Liver (tissue), 9 donors: Measurements from ENCODE around the gene ZNF134. TPM values are rescaled to one million over a fixed set of nuclear protein-coding genes. Genes with fewer than 3 reads are reported as not detected.

ENCODE experiments used
- DNase-seq: peaks from one replicate; pipeline ENCODE4 v3.0.0-alpha.2; 2017; ENCODE audit warnings: low spot score
- H3K27ac ChIP-seq, 2 donors: one replicate each; pipeline ENCODE4 v1.7.0; 2013; ENCODE audit warnings: inconsistent platforms in 2 of 2, low read length in 2 of 2, control low read depth in 1 of 2, low read depth in 1 of 2, mild to moderate bottlenecking in 1 of 2
- H3K27me3 ChIP-seq, 4 donors: one replicate each; pipeline versions ENCODE4 v1.6.1 to v1.7.0; 2013; ENCODE audit warnings: low read length in 3 of 4, inconsistent platforms in 1 of 4, mild to moderate bottlenecking in 1 of 4, moderate library complexity in 1 of 4; ENCODE audit not compliant: control insufficient read depth in 4 of 4, insufficient read depth in 4 of 4
- H3K36me3 ChIP-seq, 4 donors: one replicate each; pipeline versions ENCODE4 v1.6.1 to v1.7.0; 2013; ENCODE audit warnings: low read length in 3 of 4, mild to moderate bottlenecking in 3 of 4, low read depth in 1 of 4, moderate library complexity in 1 of 4; ENCODE audit not compliant: control insufficient read depth in 4 of 4, insufficient read depth in 3 of 4
- H3K4me1 ChIP-seq, 4 donors: one replicate each; pipeline versions ENCODE4 v1.6.1 to v1.7.0; 2013; ENCODE audit warnings: low read length in 3 of 4, mild to moderate bottlenecking in 3 of 4, moderate library complexity in 1 of 4; ENCODE audit not compliant: control insufficient read depth in 4 of 4, insufficient read depth in 4 of 4
- H3K4me3 ChIP-seq, 3 donors: one replicate each; pipeline versions ENCODE4 v1.6.1 to v1.7.0; 2013; ENCODE audit warnings: low read length in 3 of 3, control low read depth in 1 of 3, low read depth in 1 of 3, mild to moderate bottlenecking in 1 of 3
- H3K9ac ChIP-seq, 2 donors: one replicate each; pipeline ENCODE4 v1.7.0; 2013; ENCODE audit warnings: low read length in 2 of 2, mild to moderate bottlenecking in 2 of 2, moderate library complexity in 2 of 2, control low read depth in 1 of 2, low read depth in 1 of 2
- H3K9me3 ChIP-seq, 4 donors: one replicate each; pipeline versions ENCODE4 v1.6.1 to v1.7.0; 2013; ENCODE audit warnings: low read length in 3 of 4; ENCODE audit not compliant: control insufficient read depth in 4 of 4
- EGR1 ChIP-seq, 2 donors: IDR thresholded peaks; 2 replicates each; pipeline ENCODE4 v1.6.1; 2016 to 2018; ENCODE audit warnings: antibody characterized with exemption in 2 of 2, low read depth in 2 of 2
- FOXA1 ChIP-seq: IDR thresholded peaks from 2 replicates; pipeline ENCODE4 v1.6.1; 2016; ENCODE audit warnings: antibody characterized with exemption
- FOXA2 ChIP-seq: IDR thresholded peaks from 2 replicates; pipeline ENCODE4 v1.6.1; 2016; ENCODE audit warnings: antibody characterized with exemption
- GABPA ChIP-seq, 2 donors: IDR thresholded peaks in 1 of 2; conservative IDR thresholded peaks in 1 of 2; 2 replicates each; pipeline ENCODE4 v1.6.1; 2016; ENCODE audit warnings: antibody characterized with exemption in 2 of 2, mild to moderate bottlenecking in 1 of 2, moderate library complexity in 1 of 2
- HNF4A ChIP-seq, 2 donors: conservative IDR thresholded peaks; 2 replicates each; pipeline ENCODE4 v1.6.1; 2016; ENCODE audit warnings: antibody characterized with exemption in 2 of 2, mild to moderate bottlenecking in 2 of 2
- HNF4G ChIP-seq: IDR thresholded peaks from 2 replicates; pipeline ENCODE4 v1.6.1; 2016; ENCODE audit warnings: antibody characterized with exemption
- JUND ChIP-seq, 2 donors: IDR thresholded peaks; 2 replicates each; pipeline ENCODE4 v1.6.1; 2016; ENCODE audit warnings: antibody characterized with exemption in 2 of 2
- NR2F2 ChIP-seq: IDR thresholded peaks from 2 replicates; pipeline ENCODE4 v1.6.1; 2016; ENCODE audit warnings: antibody characterized with exemption
- RAD21 ChIP-seq, 2 donors: IDR thresholded peaks; 2 replicates each; pipeline ENCODE4 v1.6.1; 2016; ENCODE audit warnings: antibody characterized with exemption in 2 of 2, mild to moderate bottlenecking in 2 of 2
- REST ChIP-seq: IDR thresholded peaks from 2 replicates; pipeline ENCODE4 v1.6.1; 2016; ENCODE audit warnings: antibody characterized with exemption, mild to moderate bottlenecking
- RXRA ChIP-seq, 2 donors: IDR thresholded peaks; 2 replicates each; pipeline ENCODE4 v1.6.1; 2017 to 2018; ENCODE audit warnings: antibody characterized with exemption in 2 of 2, mild to moderate bottlenecking in 1 of 2
- SP1 ChIP-seq: IDR thresholded peaks from 2 replicates; pipeline ENCODE4 v1.6.1; 2018; ENCODE audit warnings: antibody characterized with exemption, mild to moderate bottlenecking
- TAF1 ChIP-seq: conservative IDR thresholded peaks from 2 replicates; pipeline ENCODE4 v1.6.1; 2016; ENCODE audit warnings: antibody characterized with exemption, mild to moderate bottlenecking
- YY1 ChIP-seq: IDR thresholded peaks from 2 replicates; pipeline ENCODE4 v1.6.1; 2016; ENCODE audit warnings: antibody characterized with exemption, mild to moderate bottlenecking
- ZBTB33 ChIP-seq: IDR thresholded peaks from 2 replicates; pipeline ENCODE4 v1.6.1; 2016; ENCODE audit warnings: antibody characterized with exemption
- WGBS: extraction: QIAGEN DNeasy Blood & Tissue Kit; methylation state at CpG from one replicate; pipeline ENCODE4 v1.1.7; 2013; 5-methylcytosine and 5-hydroxymethylcytosine counted together
- polyA plus RNA-seq, 2 donors: library from polyadenylated mRNA; stranded (reverse) in 1 of 2; unstranded in 1 of 2; fragments of 200-250 nt in 1 of 2; fragments of >200 nt in 1 of 2; fragmentation: Nextera tagmentation in 1 of 2; extraction: Ambion mirVana in 1 of 2; gene quantifications; one replicate each; pipeline versions ENCODE4 v1.2.1 to v1.2.3, GENCODE V29; 2013 to 2015
- total RNA-seq, 2 donors: library from RNA; depleted of rRNA; stranded (reverse); fragments of >200 nt; gene quantifications; one replicate each; pipeline ENCODE4 v1.2.3, GENCODE V29; 2014
- TF ChIP-seq, protein P1 (sequence below): IDR thresholded peaks from 2 replicates; pipeline ENCODE4 v1.6.1; 2016; ENCODE audit warnings: antibody characterized with exemption
- TF ChIP-seq, protein P2 (sequence below): IDR thresholded peaks from 2 replicates; pipeline ENCODE4 v1.6.1; 2016; ENCODE audit warnings: antibody characterized with exemption
- TF ChIP-seq, protein P3 (sequence below): fragments of 150-350 bp; IDR thresholded peaks from 2 replicates; pipeline ENCODE4 v1.5.1; 2017; ENCODE audit warnings: improper control_type of control experiment, low read depth, low read length; ENCODE audit not compliant: missing input control
- donor health status: healthy.
- donor health status: healthy.
- donor health status: healthy.
- donor health status: healthy.
- donor health status: healthy.

Gene ZNF134
- total RNA-seq, result 10 to 100 TPM in 1 of 2 donors, 1 to 10 TPM in 1; 6.9 to 12.1 TPM
- polyA plus RNA-seq, result 1 to 10 TPM; 1.5 to 4.0 TPM

DNA sequence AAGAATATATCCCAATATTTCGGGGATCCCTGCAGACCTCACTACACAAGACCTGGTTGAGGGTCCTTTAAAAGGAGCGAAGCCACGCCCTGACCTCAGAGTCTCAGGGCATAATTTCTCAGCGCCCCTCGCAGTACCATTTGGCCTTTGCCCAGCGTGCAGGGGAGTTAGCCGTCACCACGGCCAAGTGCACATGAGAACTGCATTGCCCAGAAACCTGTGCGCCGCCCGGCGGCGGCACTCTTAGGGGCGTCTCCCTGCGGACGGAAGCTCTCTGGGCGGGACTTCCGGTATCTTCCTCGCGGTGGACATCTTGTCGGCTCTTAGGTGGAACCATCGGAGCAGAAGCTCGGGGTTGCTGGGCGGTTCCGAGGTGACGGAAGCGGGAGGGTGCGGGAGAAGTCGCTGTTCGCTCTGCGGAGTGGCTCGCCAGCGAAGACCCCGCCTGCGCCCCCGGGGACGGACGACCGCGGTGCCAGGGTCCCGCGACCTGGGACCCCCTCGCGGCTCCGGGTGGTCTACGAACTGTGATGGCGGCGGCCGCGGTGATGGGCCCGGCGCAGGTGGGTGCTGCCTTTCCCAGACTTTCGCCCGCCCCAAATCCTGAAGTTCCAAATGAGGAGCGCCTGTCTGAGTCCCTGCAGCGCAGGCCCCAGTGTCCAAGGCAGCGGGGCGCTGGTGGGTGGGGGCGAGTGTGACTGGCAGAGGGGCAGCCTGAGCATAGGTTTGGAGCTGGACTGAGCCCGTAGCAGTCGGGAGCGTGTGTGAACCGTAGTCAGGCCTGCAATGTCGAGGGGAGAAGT, at the start of gene ZNF134:
Gene ZNF134 (plus strand): TSS at position 302 of the 803 bp plus-strand sequence. CDS start 5,227 bp downstream, outside the sequence.
- peak within 1 kb of the TSS; percentile 81 to 98 (median 90) for H3K4me3 ChIP-seq
- DNase-seq, result peak; percentile 92
- peaks cover 5 to 38% (median 34%) of the 10 kb centered on the region in 4 donors for H3K36me3 ChIP-seq
- TF ChIP-seq EGR1 (IDR thresholded peaks at IDR 0.05; ENCODE audit: low read depth in 2 of 2) (peak in 1 of 2 donors; percentile 11), RXRA (IDR thresholded peaks at IDR 0.05) (no peak), HNF4G (no peak), YY1 (peak; percentile 95), NR2F2 (no peak), GABPA (IDR thresholded peaks at IDR 0.05 in 1 of 2, conservative IDR thresholded peaks at IDR 0.05 in 1 of 2) (peak; percentile 91 to 98), TAF1 (no peak), RAD21 (IDR thresholded peaks at IDR 0.05) (peak; percentile 23 to 31), SP1 (peak; percentile 18), HNF4A (conservative IDR thresholded peaks at IDR 0.05) (no peak)
- H3K4me1 ChIP-seq, result peaks cover 3 to 13% (median 8%) of the 10 kb centered on the region in 4 donors
- WGBS, result 2% methylated on average over 64 of the region's 64 CpGs
- H3K27me3 ChIP-seq, result no peaks in the 10 kb centered on the region
- H3K9me3 ChIP-seq, result peaks cover 34 to 58% (median 48%) of the 10 kb centered on the region in 4 donors
- H3K9ac ChIP-seq, result peak within 1 kb of the TSS in 1 of 2 donors; percentile 61
- peak within 1 kb of the TSS in 1 of 2 donors; percentile 15 for H3K27ac ChIP-seq

GRCh38 chr19:57566396-57567265, 47.4 kb upstream of the ZNF134 start:
- no peak for DNase-seq
- Histone ChIP-seq H3K9ac (no peak overlapping the region), H3K4me3 (peak overlapping the region in 2 of 3 donors; percentile 53 to 58), H3K4me1 (no peaks in the 10 kb centered on the region), H3K36me3 (no peaks in the 10 kb centered on the region), H3K27me3 (no peaks in the 10 kb centered on the region), H3K27ac (no peak overlapping the region), H3K9me3 (peaks cover 38 to 84% (median 72%) of the 10 kb centered on the region in 4 donors)
- no peak for TF ChIP-seq FOXA2
- TF ChIP-seq JUND (IDR thresholded peaks at IDR 0.05), result no peak
- no peak for TF ChIP-seq NR2F2
- no peak for TF ChIP-seq RAD21 (IDR thresholded peaks at IDR 0.05)
- TF ChIP-seq, protein P1, sequence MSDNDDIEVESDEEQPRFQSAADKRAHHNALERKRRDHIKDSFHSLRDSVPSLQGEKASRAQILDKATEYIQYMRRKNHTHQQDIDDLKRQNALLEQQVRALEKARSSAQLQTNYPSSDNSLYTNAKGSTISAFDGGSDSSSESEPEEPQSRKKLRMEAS, result no peak
- no peak for TF ChIP-seq RXRA (IDR thresholded peaks at IDR 0.05)
- TF ChIP-seq EGR1 (IDR thresholded peaks at IDR 0.05; ENCODE audit: low read depth in 2 of 2), result no peak
- TF ChIP-seq TAF1, result no peak
- TF ChIP-seq YY1, result no peak
- TF ChIP-seq FOXA1, result no peak
- TF ChIP-seq, protein P2, sequence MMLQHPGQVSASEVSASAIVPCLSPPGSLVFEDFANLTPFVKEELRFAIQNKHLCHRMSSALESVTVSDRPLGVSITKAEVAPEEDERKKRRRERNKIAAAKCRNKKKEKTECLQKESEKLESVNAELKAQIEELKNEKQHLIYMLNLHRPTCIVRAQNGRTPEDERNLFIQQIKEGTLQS, result no peak
- TF ChIP-seq SP1, result no peak
- TF ChIP-seq HNF4A (conservative IDR thresholded peaks at IDR 0.05), result no peak
- TF ChIP-seq, protein P3, sequence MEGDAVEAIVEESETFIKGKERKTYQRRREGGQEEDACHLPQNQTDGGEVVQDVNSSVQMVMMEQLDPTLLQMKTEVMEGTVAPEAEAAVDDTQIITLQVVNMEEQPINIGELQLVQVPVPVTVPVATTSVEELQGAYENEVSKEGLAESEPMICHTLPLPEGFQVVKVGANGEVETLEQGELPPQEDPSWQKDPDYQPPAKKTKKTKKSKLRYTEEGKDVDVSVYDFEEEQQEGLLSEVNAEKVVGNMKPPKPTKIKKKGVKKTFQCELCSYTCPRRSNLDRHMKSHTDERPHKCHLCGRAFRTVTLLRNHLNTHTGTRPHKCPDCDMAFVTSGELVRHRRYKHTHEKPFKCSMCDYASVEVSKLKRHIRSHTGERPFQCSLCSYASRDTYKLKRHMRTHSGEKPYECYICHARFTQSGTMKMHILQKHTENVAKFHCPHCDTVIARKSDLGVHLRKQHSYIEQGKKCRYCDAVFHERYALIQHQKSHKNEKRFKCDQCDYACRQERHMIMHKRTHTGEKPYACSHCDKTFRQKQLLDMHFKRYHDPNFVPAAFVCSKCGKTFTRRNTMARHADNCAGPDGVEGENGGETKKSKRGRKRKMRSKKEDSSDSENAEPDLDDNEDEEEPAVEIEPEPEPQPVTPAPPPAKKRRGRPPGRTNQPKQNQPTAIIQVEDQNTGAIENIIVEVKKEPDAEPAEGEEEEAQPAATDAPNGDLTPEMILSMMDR, result no peak
- no peak for TF ChIP-seq REST
- no peak for TF ChIP-seq ZBTB33
- TF ChIP-seq HNF4G, result no peak
- no peak for TF ChIP-seq GABPA (IDR thresholded peaks at IDR 0.05 in 1 of 2, conservative IDR thresholded peaks at IDR 0.05 in 1 of 2)
- WGBS, result 51% methylated on average over 7 of the region's 7 CpGs
